PC-9 (cell line): ENCODE data around the gene MET. TPM values are rescaled to one million over a fixed set of nuclear protein-coding genes. Genes with fewer than 3 reads are reported as not detected.

Experiments
- BruUV-seq: library from RNA; stranded (reverse); fragments of 400-500 nt; replicated peaks from 2 replicates; lab custom pipeline; 2021; lab: Mats Ljungman, UMichigan
- CTCF ChIA-PET: fragments of 300-600 bp; sonication (Branson Sonifier 250); formaldehyde crosslinking; loops from one replicate; lab custom pipeline; 2022; ENCODE audit warnings: antibody characterized with exemption; lab: Charles Lee
- POLR2A ChIA-PET: fragments of 300-600 bp; sonication (Branson Sonifier 250); formaldehyde crosslinking; loops from one replicate; lab custom pipeline; 2022; ENCODE audit warnings: antibody characterized with exemption; ENCODE audit not compliant: unreplicated experiment; lab: Charles Lee
- DNase-seq, 2 experiments: peaks; one replicate each; pipeline versions ENCODE4 v3.0.0 to v3.0.0-alpha.2; 2015 to 2022; ENCODE audit warnings: mixed read lengths in 1 of 2
- H2AFZ ChIP-seq: fragments of 200-600 bp; sonication (generic); 2 replicates; pipeline ENCODE4 v1.8.1; 2017; ENCODE audit warnings: antibody characterized with exemption
- H3F3A ChIP-seq: fragments of 200-600 bp; sonication (generic); 2 replicates; pipeline ENCODE4 v1.8.1; 2017; ENCODE audit warnings: antibody characterized with exemption, mild to moderate bottlenecking, low read depth; ENCODE audit not compliant: insufficient read depth
- H3K27ac ChIP-seq: fragments of 200-600 bp; sonication (generic); 2 replicates; pipeline ENCODE4 v1.6.1; 2016; ENCODE audit warnings: mixed run types
- H3K27me3 ChIP-seq: fragments of 200-600 bp; sonication (generic); 2 replicates; pipeline ENCODE4 v1.6.1; 2016; ENCODE audit warnings: low read depth, mixed run types; ENCODE audit not compliant: insufficient read depth
- H3K36me3 ChIP-seq: fragments of 200-600 bp; sonication (generic); 2 replicates; pipeline ENCODE4 v1.6.1; 2016; ENCODE audit warnings: low read depth, mixed run types
- H3K4me1 ChIP-seq: fragments of 200-600 bp; sonication (generic); replicated peaks from 2 replicates; pipeline ENCODE4 v1.6.1; 2016; ENCODE audit warnings: mixed run types; ENCODE audit not compliant: insufficient read depth
- H3K4me2 ChIP-seq: fragments of 200-600 bp; sonication (generic); 2 replicates; pipeline ENCODE4 v1.6.1; 2017; ENCODE audit warnings: mixed run types
- H3K4me3 ChIP-seq: fragments of 200-600 bp; sonication (generic); 2 replicates; pipeline ENCODE4 v1.6.1; 2016; ENCODE audit warnings: mixed run types
- H3K79me2 ChIP-seq: fragments of 200-600 bp; sonication (generic); 2 replicates; pipeline ENCODE4 v1.6.1; 2017; ENCODE audit warnings: low read depth, mixed run types
- H3K9me2 ChIP-seq: fragments of 200-600 bp; sonication (generic); 2 replicates; pipeline ENCODE4 v1.8.1; 2017; ENCODE audit warnings: mild to moderate bottlenecking; ENCODE audit not compliant: insufficient read depth
- H3K9me3 ChIP-seq: fragments of 200-600 bp; sonication (generic); 2 replicates; pipeline ENCODE4 v1.8.1; 2016; ENCODE audit warnings: low read depth; ENCODE audit not compliant: insufficient read depth
- H4K20me1 ChIP-seq: fragments of 200-600 bp; sonication (generic); 2 replicates; pipeline ENCODE4 v1.8.1; 2017; ENCODE audit not compliant: insufficient read depth
- CTCF ChIP-seq: fragments of 200-600 bp; sonication (generic); conservative IDR thresholded peaks from 2 replicates; pipeline ENCODE4 v1.6.1; 2017; ENCODE audit warnings: mixed run types, antibody characterized with exemption, mild to moderate bottlenecking, moderate library complexity
- EZH2 ChIP-seq: fragments of 200-600 bp; sonication (generic); IDR thresholded peaks from 2 replicates; pipeline ENCODE4 v1.8.0; 2017; ENCODE audit warnings: antibody characterized with exemption, low read depth
- intact Hi-C: fragments of 100-400 bp; cut with micrococcal nuclease; formaldehyde crosslinking; loops from one replicate; pipeline ENCODE4 v1.10.0; 2022; ENCODE audit not compliant: unreplicated experiment
- total RNA-seq: library from RNA; stranded (reverse); gene quantifications from 2 replicates; pipeline ENCODE4 v1.2.3, GENCODE V29; 2021

MET gene
- total RNA-seq, 1 experiment from 2014 or later = 287 TPM

GRCh38 chr7:116766881-116767280, 94.9 kb downstream of the MET start:
- H3K4me1 ChIP-seq = peaks cover 11% of the 10 kb centered on the region
- no peaks in the 10 kb centered on the region for H3K9me2 ChIP-seq
- H3K4me3 ChIP-seq = no peak overlapping the region
- H3K27me3 ChIP-seq = no peaks in the 10 kb centered on the region
- peaks cover 9% of the 10 kb centered on the region; the same call in 1 of the 2 replicates for H3F3A ChIP-seq
- H3K27ac ChIP-seq = no peak overlapping the region
- BruUV-seq = no TSS peak
- H3K36me3 ChIP-seq = peaks cover 37% of the 10 kb centered on the region
- H3K4me2 ChIP-seq = no peak overlapping the region
- TF ChIP-seq EZH2 (no peak), CTCF (no peak)
- intact Hi-C loops = no loop called here
- POLR2A ChIA-PET = interaction anchor here (0.7 kb wide), 1 partner anchor 40 kb away, joined by 6 read pairs; no protein-coding TSS in a partner anchor
- no peaks in the 10 kb centered on the region for H4K20me1 ChIP-seq
- CTCF ChIA-PET = no interaction called here
- no peak overlapping the region for H2AFZ ChIP-seq
- peaks cover 9% of the 10 kb centered on the region for H3K9me3 ChIP-seq
- no peaks in the 10 kb centered on the region for H3K79me2 ChIP-seq
- DNase-seq = no peak

- Histone ChIP-seq H3K4me2 (no peak overlapping the region), H2AFZ (no peak overlapping the region), H3K9me3 (peaks cover 9% of the 10 kb centered on the region; the same call in 1 of the 2 replicates), H3K27ac (no peak overlapping the region), H3K79me2 (no peaks in the 10 kb centered on the region), H4K20me1 (no peaks in the 10 kb centered on the region), H3K36me3 (peaks cover 44% of the 10 kb centered on the region), H3K4me3 (no peak overlapping the region), H3F3A (peaks cover 19% of the 10 kb centered on the region), H3K9me2 (no peaks in the 10 kb centered on the region), H3K27me3 (no peaks in the 10 kb centered on the region), H3K4me1 (peaks cover 31% of the 10 kb centered on the region)
- intact Hi-C loops = no loop called here
- no peak for DNase-seq
- ChIA-PET POLR2A (interaction anchor here (0.6 to 0.7 kb wide), 3 partner anchors 32 to 93 kb away, joined by 3 to 4 read pairs (median 3); no protein-coding TSS in a partner anchor), CTCF (interaction anchor here (0.5 kb wide), 1 partner anchor 187 kb away, joined by 7 read pairs; no protein-coding TSS in a partner anchor)
- TF ChIP-seq EZH2 (no peak), CTCF (no peak)
- BruUV-seq = no TSS peak
Measured at GRCh38 chr7:116769546-116769945, 97.5 kb downstream of the MET start.

- Histone ChIP-seq H3K36me3 (peaks cover 48% of the 10 kb centered on the region), H3K79me2 (no peaks in the 10 kb centered on the region), H3K4me1 (peaks cover 39% of the 10 kb centered on the region), H3K9me2 (no peaks in the 10 kb centered on the region), H3K9me3 (peaks cover 9% of the 10 kb centered on the region; the same call in 1 of the 2 replicates), H3K27me3 (no peaks in the 10 kb centered on the region), H3K4me3 (no peak overlapping the region), H3K27ac (peak overlapping the region; percentile 83), H4K20me1 (no peaks in the 10 kb centered on the region), H3K4me2 (no peak overlapping the region), H3F3A (peaks cover 29% of the 10 kb centered on the region), H2AFZ (no peak overlapping the region)
- CTCF ChIA-PET = interaction anchor here (1.1 kb wide), 1 partner anchor 99 kb away, joined by 4 read pairs; the partner anchor contains the start of gene MET
- BruUV-seq = no TSS peak
- intact Hi-C loops = loop anchor here (5.0 kb wide), 1 partner anchor 39 kb away; no protein-coding TSS in a partner anchor
- POLR2A ChIA-PET = interaction anchor here (0.6 kb wide), 1 partner anchor 10 kb away, joined by 3 read pairs; no protein-coding TSS in a partner anchor
- TF ChIP-seq CTCF (no peak), EZH2 (no peak)
- DNase-seq = no peak
Measured at GRCh38 chr7:116770941-116771340, 98.9 kb downstream of the MET start.
